ENCODE data around the gene NR3C1.

- TF ChIP-seq CTCF (IDR thresholded peaks at IDR 0.05) (no peak), ZFX (IDR thresholded peaks at IDR 0.05; ENCODE audit: borderline replicate concordance) (no peak)
Observed at GRCh38 chr5:143449772-143450171, 46.3 kb upstream of the NR3C1 start.

All from 22Rv1 (cell line).